Measurements from ENCODE around the gene LRP1B. TPM values are rescaled to one million over a fixed set of nuclear protein-coding genes. Genes with fewer than 3 reads are reported as not detected.

Gene LRP1B
- total and polyA plus RNA-seq, 2 of the 8 experiments (the other 6 are each of a cell fraction or from before 2014, with no cell fraction given), result 0.03 TPM; not detected in 1

GRCh38 chr2:140316345-140316744 is 1814.5 kb downstream of the LRP1B start:
- H3K27me3 ChIP-seq (replicated peaks in 1 of 4; ENCODE audit: control insufficient read depth in 3 of 4, extremely low read depth in 1 of 4, insufficient read depth in 3 of 4, low read length in 3 of 4), result no peaks in the 10 kb centered on the region
- H2AK5ac ChIP-seq (ENCODE audit: low read depth, low read length), result no peak overlapping the region
- no peaks in the 10 kb centered on the region for H3K4me1 ChIP-seq (replicated peaks in 1 of 4; ENCODE audit: control insufficient read depth in 3 of 4, insufficient read depth in 4 of 4, low read length in 3 of 4)
- H3K56ac ChIP-seq (replicated peaks; ENCODE audit: insufficient read length, low read depth, low read length), result no peak overlapping the region
- H3K79me1 ChIP-seq (ENCODE audit: low read depth, low read length), result no peaks in the 10 kb centered on the region
- TF ChIP-seq JUN (IDR thresholded peaks at IDR 0.05; ENCODE audit: low read depth, low read length), result no peak
- TF ChIP-seq EZH2 (IDR thresholded peaks at IDR 0.05; ENCODE audit: low read depth, low read length, severe bottlenecking), result no peak
- no peak for TF ChIP-seq CHD1 (IDR thresholded peaks at IDR 0.05; ENCODE audit: low read depth, low read length)
- TF ChIP-seq RNF2 (IDR thresholded peaks at IDR 0.05; ENCODE audit: borderline replicate concordance, low read depth, low read length, missing control alignments, poor library complexity, severe bottlenecking), result no peak
- no peak for TF ChIP-seq NANOG (IDR thresholded peaks at IDR 0.05; ENCODE audit: insufficient read depth, low read depth, low read length, poor library complexity, severe bottlenecking)
- H3K27ac ChIP-seq (ENCODE audit: low read depth, low read length), result no peak overlapping the region
- H3K4ac ChIP-seq (replicated peaks; ENCODE audit: insufficient read length, low read depth, low read length), result no peak overlapping the region
- H2BK120ac ChIP-seq (replicated peaks; ENCODE audit: low read depth, low read length), result no peak overlapping the region
- no peaks in the 10 kb centered on the region for H4K20me1 ChIP-seq (replicated peaks in 1 of 2; ENCODE audit: control insufficient read depth in 1 of 2, insufficient read depth in 2 of 2, low read length in 2 of 2)
- no peak overlapping the region for H3K23ac ChIP-seq (ENCODE audit: insufficient read length)
- no peak overlapping the region for H2BK12ac ChIP-seq (ENCODE audit: low read depth, low read length)
- H3K36me3 ChIP-seq (ENCODE audit: control insufficient read depth in 2 of 4, insufficient read depth in 4 of 4, low read length in 3 of 4), result no peaks in the 10 kb centered on the region
- no peaks in the 10 kb centered on the region for H3K23me2 ChIP-seq (ENCODE audit: low read depth, low read length)
- no peak overlapping the region for H2AFZ ChIP-seq (ENCODE audit: low read length)
- no peak overlapping the region for H4K91ac ChIP-seq (replicated peaks; ENCODE audit: insufficient read length, low read length)
- WGBS, 2 experiments (ENCODE audit: extremely low coverage in 1 of 2, insufficient coverage in 1 of 2, insufficient read length in 1 of 2, insufficient replicate concordance in 2 of 2, low coverage in 1 of 2, low lambda C conversion rate in 2 of 2, missing lambda C conversion rate in 1 of 2), result 86% methylated on average over 3 of the region's 3 CpGs; no CpG with 5 or more reads in 1 of the 2 experiments
- H3K14ac ChIP-seq (ENCODE audit: insufficient read length), result no peak overlapping the region
- no peak overlapping the region for H2BK15ac ChIP-seq (ENCODE audit: low read length)
- H3K9ac ChIP-seq (replicated peaks in 1 of 4; ENCODE audit: extremely low read depth in 1 of 4, low read depth in 3 of 4, low read length in 3 of 4), result no peak overlapping the region
- FAIRE-seq (no peak), DNase-seq (ENCODE audit: low read depth in 1 of 2, low spot score in 2 of 2) (no peak)
- no peak overlapping the region for H2BK5ac ChIP-seq (ENCODE audit: low read depth, low read length)
- POLR2A ChIA-PET (ENCODE audit: partially characterized antibody), result no interaction called here
- H2BK20ac ChIP-seq (ENCODE audit: low read length), result no peak overlapping the region
- H3K4me3 ChIP-seq (ENCODE audit: extremely low read depth in 1 of 4, insufficient read depth in 2 of 4, low read depth in 3 of 4, low read length in 4 of 4), result no peak overlapping the region
- H3K79me2 ChIP-seq (ENCODE audit: control insufficient read depth in 1 of 2, insufficient read depth in 2 of 2, low read length in 2 of 2), result no peaks in the 10 kb centered on the region
- CTCF ChIA-PET (ENCODE audit: partially characterized antibody), result no interaction called here
- H4K5ac ChIP-seq (ENCODE audit: insufficient read length, low read depth, low read length), result no peak overlapping the region
- no peak overlapping the region for H4K8ac ChIP-seq (ENCODE audit: extremely low read depth, insufficient read depth, low read length)
- H3K18ac ChIP-seq (ENCODE audit: extremely low read depth, low read length), result no peak overlapping the region
- H3K4me2 ChIP-seq (ENCODE audit: insufficient read depth in 1 of 2, low read depth in 2 of 2, low read length in 2 of 2), result no peak overlapping the region
- no peaks in the 10 kb centered on the region for H3K9me3 ChIP-seq (ENCODE audit: insufficient read depth in 2 of 2, low read depth in 1 of 2, low read length in 1 of 2)

Data from H1 (cell line).